HG03280 (cell line): ENCODE results near the gene MBLAC1.
A peak's percentile ranks its signal among the peaks of the same experiment; 100 is the strongest.

Source experiments
- ATAC-seq: cut with Tn5 transposase; IDR thresholded peaks from one replicate; pipeline ENCODE4 v1.9.1; 2021; ENCODE audit warnings: mild to moderate bottlenecking, moderate library complexity; ENCODE audit not compliant: unreplicated experiment

The MBLAC1 gene

GRCh38 chr7:100152937-100153666 lies 26.3 kb downstream of the MBLAC1 start:
- ATAC-seq: no peak

GRCh38 chr7:100153708-100154535 lies 27.2 kb downstream of the MBLAC1 start:
- ATAC-seq: no peak

- no peak for ATAC-seq
These were observed 28.1 kb downstream of the MBLAC1 start for GRCh38 chr7:100154651-100155491.

GRCh38 chr7:100155553-100156317 lies 29.0 kb downstream of the MBLAC1 start:
- no peak for ATAC-seq

- no peak for ATAC-seq
These were observed 29.7 kb downstream of the MBLAC1 start for GRCh38 chr7:100156331-100157068.

GRCh38 chr7:100157069-100157333 lies 30.2 kb downstream of the MBLAC1 start:
- no peak for ATAC-seq

GRCh38 chr7:100157334-100158228 lies 30.8 kb downstream of the MBLAC1 start:
- no peak for ATAC-seq

GRCh38 chr7:100158229-100159098 lies 31.7 kb downstream of the MBLAC1 start, which contains the start of gene TRAPPC14:
TSS of gene TRAPPC14 (minus strand) at chr7:100158723. CDS start at chr7:100158499, 224 bp downstream.
- ATAC-seq: peak; percentile 89

GRCh38 chr7:100159099-100159623 lies 32.4 kb downstream of the MBLAC1 start:
- no peak for ATAC-seq

GRCh38 chr7:100160067-100160466 lies 33.3 kb downstream of the MBLAC1 start:
- ATAC-seq: no peak

- no peak for ATAC-seq
These were observed 36.3 kb downstream of the MBLAC1 start for GRCh38 chr7:100163006-100163531.

- no peak for ATAC-seq
These were observed 37.1 kb downstream of the MBLAC1 start for GRCh38 chr7:100163871-100164270.

- no peak for ATAC-seq
These were observed 39.7 kb downstream of the MBLAC1 start for GRCh38 chr7:100166317-100166940.

GRCh38 chr7:100166970-100167911 lies 40.5 kb downstream of the MBLAC1 start:
- no peak for ATAC-seq

GRCh38 chr7:100167912-100168323 lies 41.2 kb downstream of the MBLAC1 start:
- ATAC-seq: no peak
